ENCODE data around the gene RPH3AL. TPM values are rescaled to one million over a fixed set of nuclear protein-coding genes. Genes with fewer than 3 reads are reported as not detected.
"Not testable (repeated sequence)": the region's sequence is repeated elsewhere in the genome, so short reads cannot be mapped to it uniquely, and the experiment has no call there.

The RPH3AL gene
- total and polyA plus RNA-seq, 2 donors from 2014 or later, result 18.1 to 55.9 TPM

DNA sequence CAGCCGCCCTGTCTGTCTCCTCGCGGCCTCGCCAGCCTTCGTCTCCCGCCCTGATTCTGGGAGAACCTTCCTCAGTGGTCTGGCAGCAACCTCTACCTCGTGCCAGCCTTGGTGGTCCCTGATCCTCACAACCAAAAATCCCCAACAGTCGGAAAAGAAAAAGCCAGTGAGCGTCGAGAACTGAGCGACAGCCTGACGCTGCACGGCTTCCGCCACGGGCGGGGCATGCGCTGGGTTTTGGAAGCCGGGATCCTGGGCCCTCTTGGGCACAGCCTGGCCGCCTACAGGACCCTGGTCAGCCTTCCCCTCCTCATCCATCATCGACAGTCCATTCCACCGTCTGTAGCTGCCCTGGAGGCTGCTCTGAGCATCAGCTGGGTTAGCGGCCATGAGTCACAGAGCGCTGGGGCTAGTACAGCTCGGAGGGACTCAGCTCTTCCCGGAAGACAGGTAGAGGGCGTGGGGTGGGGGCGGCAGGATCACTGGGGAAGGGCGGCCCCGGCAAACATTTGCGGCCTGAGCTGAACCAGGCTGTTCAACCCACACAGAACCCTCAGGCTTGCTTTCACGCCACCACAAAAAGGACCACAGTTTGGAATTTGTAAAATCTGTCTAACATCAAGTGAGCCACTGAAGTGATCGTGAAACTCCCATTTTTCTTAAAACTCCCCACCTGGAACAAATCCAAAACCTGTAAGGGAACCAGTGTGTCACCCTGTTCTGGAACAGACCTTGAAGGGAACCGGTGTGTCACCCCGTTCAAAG lies 115.8 kb downstream of the RPH3AL start:
- Histone ChIP-seq H3K27ac (ENCODE audit: low read depth in 2 of 2, low read length in 2 of 2) (no peak overlapping the region), H3K9ac (ENCODE audit: low read length in 3 of 3) (no peak overlapping the region), H3K36me3 (ENCODE audit: control insufficient read depth in 2 of 3, insufficient read depth in 3 of 3, low read length in 3 of 3) (no peaks in the 10 kb centered on the region), H3K4me3 (ENCODE audit: low read length in 3 of 3) (no peak overlapping the region), H3K27me3 (ENCODE audit: control insufficient read depth, insufficient read depth, low read length) (no peaks in the 10 kb centered on the region), H3K4me1 (ENCODE audit: control insufficient read depth in 2 of 3, insufficient read depth in 2 of 3, low read depth in 1 of 3, low read length in 3 of 3) (no peaks in the 10 kb centered on the region), H3K9me3 (ENCODE audit: control insufficient read depth in 2 of 3, insufficient read depth in 1 of 3, low read length in 3 of 3) (no peaks in the 10 kb centered on the region)
- DNase-seq, result peak in 1 of 5 donors; percentile 60
- intact Hi-C loops (cut with DNase I), result no loop called here
- FAIRE-seq, result no peak
- TF ChIP-seq, protein P1, sequence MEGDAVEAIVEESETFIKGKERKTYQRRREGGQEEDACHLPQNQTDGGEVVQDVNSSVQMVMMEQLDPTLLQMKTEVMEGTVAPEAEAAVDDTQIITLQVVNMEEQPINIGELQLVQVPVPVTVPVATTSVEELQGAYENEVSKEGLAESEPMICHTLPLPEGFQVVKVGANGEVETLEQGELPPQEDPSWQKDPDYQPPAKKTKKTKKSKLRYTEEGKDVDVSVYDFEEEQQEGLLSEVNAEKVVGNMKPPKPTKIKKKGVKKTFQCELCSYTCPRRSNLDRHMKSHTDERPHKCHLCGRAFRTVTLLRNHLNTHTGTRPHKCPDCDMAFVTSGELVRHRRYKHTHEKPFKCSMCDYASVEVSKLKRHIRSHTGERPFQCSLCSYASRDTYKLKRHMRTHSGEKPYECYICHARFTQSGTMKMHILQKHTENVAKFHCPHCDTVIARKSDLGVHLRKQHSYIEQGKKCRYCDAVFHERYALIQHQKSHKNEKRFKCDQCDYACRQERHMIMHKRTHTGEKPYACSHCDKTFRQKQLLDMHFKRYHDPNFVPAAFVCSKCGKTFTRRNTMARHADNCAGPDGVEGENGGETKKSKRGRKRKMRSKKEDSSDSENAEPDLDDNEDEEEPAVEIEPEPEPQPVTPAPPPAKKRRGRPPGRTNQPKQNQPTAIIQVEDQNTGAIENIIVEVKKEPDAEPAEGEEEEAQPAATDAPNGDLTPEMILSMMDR (IDR thresholded peaks at IDR 0.05; ENCODE audit: borderline replicate concordance, extremely low read depth, insufficient read depth), result no peak

DNA sequence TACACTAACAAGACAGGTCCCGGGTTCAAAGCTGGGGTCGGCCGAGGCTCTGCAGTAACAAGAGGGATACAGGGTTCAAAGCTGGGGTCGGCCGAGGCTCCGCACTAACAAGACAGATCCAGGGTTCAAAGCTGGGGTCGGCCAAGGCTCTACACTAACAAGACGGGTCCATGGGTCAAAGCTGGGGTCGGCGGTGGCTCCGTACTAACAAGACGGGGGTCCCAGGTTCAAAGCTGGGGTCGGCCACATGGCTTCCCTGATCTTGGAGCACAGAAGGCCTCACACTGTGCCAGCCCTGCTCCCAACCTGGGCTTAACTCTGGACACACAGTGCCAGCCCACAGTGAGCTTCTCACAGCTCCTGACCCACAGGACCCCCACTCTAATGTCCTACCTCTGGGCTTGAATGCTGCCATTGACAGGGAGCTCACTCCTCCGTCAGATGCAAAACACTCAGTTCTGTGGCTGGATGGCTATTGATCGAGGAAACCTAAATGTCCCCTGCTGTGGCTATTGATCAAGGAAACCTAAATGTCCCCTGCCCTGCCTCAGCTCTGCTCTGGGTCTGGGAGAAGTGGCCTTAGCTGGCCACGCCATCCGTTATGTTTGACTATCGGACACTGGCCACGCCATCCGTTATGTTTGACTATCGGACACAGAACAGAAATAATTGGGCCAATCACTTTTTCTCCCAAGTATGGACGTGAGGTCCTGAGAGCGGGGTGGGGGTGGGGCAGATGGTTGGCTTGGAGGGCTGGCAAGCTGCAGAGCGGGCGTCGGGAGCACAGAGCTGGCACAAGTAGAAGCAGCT lies 116.6 kb downstream of the RPH3AL start:
- TF ChIP-seq, protein P1 (IDR thresholded peaks at IDR 0.05; ENCODE audit: borderline replicate concordance, extremely low read depth, insufficient read depth), result no peak

DNA sequence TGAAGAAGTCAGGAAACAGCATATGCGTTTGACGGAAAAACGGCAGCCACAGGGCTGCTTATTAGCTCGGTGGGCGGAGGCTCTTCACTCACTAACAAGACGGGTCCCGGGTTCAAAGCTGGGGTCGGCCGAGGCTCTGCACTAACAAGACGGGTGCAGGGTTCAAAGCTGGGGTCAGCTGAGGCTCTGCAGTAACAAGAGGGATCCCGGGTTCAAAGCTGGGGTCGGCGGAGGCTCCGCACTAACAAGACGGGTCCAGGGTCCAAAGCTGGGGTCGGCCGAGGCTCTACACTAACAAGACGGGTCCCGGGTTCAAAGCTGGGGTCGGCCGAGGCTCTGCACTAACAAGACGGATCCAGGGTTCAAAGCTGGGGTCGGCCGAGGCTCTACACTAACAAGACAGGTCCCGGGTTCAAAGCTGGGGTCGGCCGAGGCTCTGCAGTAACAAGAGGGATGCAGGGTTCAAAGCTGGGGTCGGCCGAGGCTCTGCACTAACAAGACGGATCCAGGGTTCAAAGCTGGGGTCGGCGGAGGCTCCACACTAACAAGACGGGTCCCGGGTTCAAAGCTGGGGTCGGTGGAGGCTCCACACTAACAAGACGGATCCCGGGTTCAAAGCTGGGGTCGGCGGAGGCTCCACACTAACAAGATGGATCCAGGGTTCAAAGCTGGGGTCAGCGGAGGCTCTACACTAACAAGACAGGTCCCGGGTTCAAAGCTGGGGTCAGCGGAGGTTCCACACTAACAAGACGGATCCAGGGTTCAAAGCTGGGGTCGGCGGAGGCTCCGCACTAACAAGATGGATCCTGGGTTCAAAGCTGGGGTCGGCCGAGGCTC lies 117.4 kb downstream of the RPH3AL start:
- H3K27me3 ChIP-seq (ENCODE audit: control insufficient read depth, insufficient read depth, low read length); intact Hi-C loops (cut with DNase I); H3K36me3 ChIP-seq (ENCODE audit: control insufficient read depth in 2 of 3, insufficient read depth in 3 of 3, low read length in 3 of 3); H3K9me3 ChIP-seq (ENCODE audit: control insufficient read depth in 2 of 3, insufficient read depth in 1 of 3, low read length in 3 of 3); H3K9ac ChIP-seq (ENCODE audit: low read length in 3 of 3); H3K4me3 ChIP-seq (ENCODE audit: low read length in 3 of 3); FAIRE-seq; H3K4me1 ChIP-seq (ENCODE audit: control insufficient read depth in 2 of 3, insufficient read depth in 2 of 3, low read depth in 1 of 3, low read length in 3 of 3): not testable (repeated sequence)
- peak overlapping the region in 1 of 2 donors; percentile 28 for H3K27ac ChIP-seq (ENCODE audit: low read depth in 2 of 2, low read length in 2 of 2)
- peak in 1 of 5 donors; percentile 37 for DNase-seq

More for the DNA sequence above, 116.6 kb downstream of the RPH3AL start:
- Histone ChIP-seq H3K36me3 (ENCODE audit: control insufficient read depth in 2 of 3, insufficient read depth in 3 of 3, low read length in 3 of 3) (no peaks in the 10 kb centered on the region), H3K9ac (ENCODE audit: low read length in 3 of 3) (no peak overlapping the region), H3K9me3 (ENCODE audit: control insufficient read depth in 2 of 3, insufficient read depth in 1 of 3, low read length in 3 of 3) (no peaks in the 10 kb centered on the region), H3K27me3 (ENCODE audit: control insufficient read depth, insufficient read depth, low read length) (no peaks in the 10 kb centered on the region), H3K4me3 (ENCODE audit: low read length in 3 of 3) (no peak overlapping the region), H3K27ac (ENCODE audit: low read depth in 2 of 2, low read length in 2 of 2) (no peak overlapping the region), H3K4me1 (ENCODE audit: control insufficient read depth in 2 of 3, insufficient read depth in 2 of 3, low read depth in 1 of 3, low read length in 3 of 3) (no peaks in the 10 kb centered on the region)
- intact Hi-C loops (cut with DNase I), result no loop called here
- FAIRE-seq, result no peak
- DNase-seq, result peak in 1 of 5 donors; percentile 55

DNA sequence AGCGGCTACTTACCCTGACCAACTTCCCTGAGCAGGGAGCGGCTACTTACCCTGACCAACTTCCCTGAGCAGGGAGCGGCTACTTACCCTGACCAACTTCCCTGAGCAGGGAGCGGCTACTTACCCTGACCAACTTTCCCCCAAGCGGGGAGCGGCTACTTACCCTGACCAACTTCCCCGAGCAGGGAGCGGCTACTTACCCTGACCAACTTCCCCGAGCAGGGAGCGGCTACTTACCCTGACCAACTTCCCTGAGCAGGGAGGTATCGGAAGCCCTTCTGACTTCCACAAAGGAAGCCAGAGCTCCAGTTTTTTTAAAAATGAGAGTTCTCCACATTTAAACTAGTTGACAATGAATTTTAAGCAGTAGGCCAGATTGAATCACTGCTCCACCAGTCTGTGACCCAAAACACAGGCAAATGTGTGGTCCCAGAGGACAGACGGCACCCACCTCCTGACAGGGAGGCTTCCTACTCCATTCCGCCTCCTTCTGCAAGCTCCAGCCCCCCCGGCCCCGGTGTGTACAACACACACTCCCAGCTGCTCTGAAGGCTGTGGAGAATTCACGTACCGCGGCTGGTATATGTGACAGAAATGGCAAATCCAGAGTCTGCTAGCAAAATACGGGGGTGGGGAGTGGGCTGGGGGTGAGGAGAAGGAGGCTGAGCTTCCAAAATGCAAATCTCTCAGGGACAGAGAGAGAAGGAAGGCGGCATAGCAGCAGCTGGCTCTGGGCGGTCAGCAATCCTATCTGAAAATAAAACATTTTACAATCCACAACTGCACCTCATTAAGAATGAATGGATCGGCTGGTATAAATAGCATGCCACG lies 118.2 kb downstream of the RPH3AL start:
- DNase-seq, result peak in 1 of 5 donors; percentile 55
- H3K9me3 ChIP-seq (ENCODE audit: control insufficient read depth in 2 of 3, insufficient read depth in 1 of 3, low read length in 3 of 3); H3K4me1 ChIP-seq (ENCODE audit: control insufficient read depth in 2 of 3, insufficient read depth in 2 of 3, low read depth in 1 of 3, low read length in 3 of 3); H3K36me3 ChIP-seq (ENCODE audit: control insufficient read depth in 2 of 3, insufficient read depth in 3 of 3, low read length in 3 of 3); H3K27me3 ChIP-seq (ENCODE audit: control insufficient read depth, insufficient read depth, low read length); H3K4me3 ChIP-seq (ENCODE audit: low read length in 3 of 3); FAIRE-seq; intact Hi-C loops (cut with DNase I): not testable (repeated sequence)
- Histone ChIP-seq H3K9ac (ENCODE audit: low read length in 3 of 3) (peak overlapping the region in 1 of 3 donors; percentile 26), H3K27ac (ENCODE audit: low read depth in 2 of 2, low read length in 2 of 2) (peak overlapping the region; percentile 60 to 67)
